ENCODE results near the gene TMEM60. TPM values are rescaled to one million over a fixed set of nuclear protein-coding genes. Genes with fewer than 3 reads are reported as not detected.

TMEM60 gene
- total and polyA plus RNA-seq, 2 donors from 2014 or later = 11.9 to 32.4 TPM

DNA sequence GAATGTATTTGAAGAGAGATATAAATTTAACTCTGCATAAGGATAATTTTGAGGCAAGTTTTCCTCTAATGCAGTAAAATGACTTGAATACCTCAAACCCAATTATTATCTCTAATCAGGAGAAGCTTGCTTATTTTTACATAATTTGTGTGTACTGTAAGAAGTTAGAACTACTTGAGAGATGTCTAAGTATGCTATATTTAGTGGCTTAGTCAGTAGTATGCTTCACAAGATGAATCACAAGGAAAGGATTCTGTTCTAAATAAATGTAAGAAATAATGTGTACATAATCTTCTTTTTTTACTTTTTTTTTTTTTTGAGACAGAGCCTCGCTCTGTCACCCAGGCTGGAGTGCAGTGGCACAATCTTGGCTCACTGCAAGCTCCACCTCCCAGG is 14.1 kb upstream of the TMEM60 start:
- H3K27ac ChIP-seq (ENCODE audit: low read depth in 2 of 2, low read length in 2 of 2) = no peak overlapping the region

DNA sequence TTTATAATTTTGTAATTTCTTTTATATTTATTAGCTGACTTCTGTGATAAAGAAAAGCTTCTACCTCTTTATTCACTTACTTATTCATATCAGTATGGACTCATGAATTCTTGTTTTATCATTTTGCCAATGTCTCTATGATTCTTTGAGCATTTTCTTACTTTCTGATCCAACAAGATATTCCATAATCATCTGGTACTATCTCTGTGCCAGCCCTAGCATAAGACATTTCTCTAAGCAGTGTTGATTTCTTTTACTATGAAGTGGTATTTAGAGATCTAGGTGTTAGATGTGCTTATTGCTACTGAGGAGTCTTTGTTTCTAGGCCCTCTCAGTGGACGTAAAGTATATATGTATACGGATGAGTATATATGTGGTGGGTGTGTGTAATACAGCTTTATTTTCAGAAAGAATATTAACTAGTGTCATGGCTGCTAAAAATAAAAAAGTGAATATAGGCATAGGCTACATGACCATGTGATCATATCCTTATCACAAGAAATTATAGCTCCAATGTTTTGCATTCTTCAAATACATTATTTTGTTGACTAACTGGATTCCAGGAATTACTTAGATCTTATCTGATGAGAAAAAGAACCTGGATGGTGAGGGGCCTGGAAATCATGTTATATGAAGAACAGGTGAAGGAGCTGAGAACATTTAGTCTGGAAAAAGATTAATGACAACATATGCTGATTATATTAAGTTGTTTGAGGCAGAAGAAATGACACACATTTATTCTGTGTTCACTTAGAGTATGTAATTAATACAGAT is 13.5 kb upstream of the TMEM60 start:
- intact Hi-C loops (cut with DNase I) = no loop called here
- TF ChIP-seq, protein P1, sequence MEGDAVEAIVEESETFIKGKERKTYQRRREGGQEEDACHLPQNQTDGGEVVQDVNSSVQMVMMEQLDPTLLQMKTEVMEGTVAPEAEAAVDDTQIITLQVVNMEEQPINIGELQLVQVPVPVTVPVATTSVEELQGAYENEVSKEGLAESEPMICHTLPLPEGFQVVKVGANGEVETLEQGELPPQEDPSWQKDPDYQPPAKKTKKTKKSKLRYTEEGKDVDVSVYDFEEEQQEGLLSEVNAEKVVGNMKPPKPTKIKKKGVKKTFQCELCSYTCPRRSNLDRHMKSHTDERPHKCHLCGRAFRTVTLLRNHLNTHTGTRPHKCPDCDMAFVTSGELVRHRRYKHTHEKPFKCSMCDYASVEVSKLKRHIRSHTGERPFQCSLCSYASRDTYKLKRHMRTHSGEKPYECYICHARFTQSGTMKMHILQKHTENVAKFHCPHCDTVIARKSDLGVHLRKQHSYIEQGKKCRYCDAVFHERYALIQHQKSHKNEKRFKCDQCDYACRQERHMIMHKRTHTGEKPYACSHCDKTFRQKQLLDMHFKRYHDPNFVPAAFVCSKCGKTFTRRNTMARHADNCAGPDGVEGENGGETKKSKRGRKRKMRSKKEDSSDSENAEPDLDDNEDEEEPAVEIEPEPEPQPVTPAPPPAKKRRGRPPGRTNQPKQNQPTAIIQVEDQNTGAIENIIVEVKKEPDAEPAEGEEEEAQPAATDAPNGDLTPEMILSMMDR (IDR thresholded peaks at IDR 0.05; ENCODE audit: borderline replicate concordance, extremely low read depth, insufficient read depth) = no peak
- H3K9ac ChIP-seq (ENCODE audit: low read length in 3 of 3) = no peak overlapping the region
- H3K4me1 ChIP-seq (ENCODE audit: control insufficient read depth in 2 of 3, insufficient read depth in 2 of 3, low read depth in 1 of 3, low read length in 3 of 3) = no peaks in the 10 kb centered on the region
- H3K27ac ChIP-seq (ENCODE audit: low read depth in 2 of 2, low read length in 2 of 2) = no peak overlapping the region
- H3K9me3 ChIP-seq (ENCODE audit: control insufficient read depth in 2 of 3, insufficient read depth in 1 of 3, low read length in 3 of 3) = peaks cover 0 to 7% (median 0%) of the 10 kb centered on the region in 3 donors
- peaks cover 0 to 2% (median 0%) of the 10 kb centered on the region in 3 donors for H3K36me3 ChIP-seq (ENCODE audit: control insufficient read depth in 2 of 3, insufficient read depth in 3 of 3, low read length in 3 of 3)
- H3K4me3 ChIP-seq (ENCODE audit: low read length in 3 of 3) = no peak overlapping the region
- DNase-seq = peak in 1 of 5 donors; percentile 16
- no peaks in the 10 kb centered on the region for H3K27me3 ChIP-seq (ENCODE audit: control insufficient read depth, insufficient read depth, low read length)
- no peak for FAIRE-seq

More for the DNA sequence above, 14.1 kb upstream of the TMEM60 start:
- H3K9me3 ChIP-seq (ENCODE audit: control insufficient read depth in 2 of 3, insufficient read depth in 1 of 3, low read length in 3 of 3) = peaks cover 0 to 2% (median 0%) of the 10 kb centered on the region in 3 donors
- H3K27me3 ChIP-seq (ENCODE audit: control insufficient read depth, insufficient read depth, low read length) = no peaks in the 10 kb centered on the region
- no peak overlapping the region for H3K9ac ChIP-seq (ENCODE audit: low read length in 3 of 3)
- peaks cover 0 to 3% (median 0%) of the 10 kb centered on the region in 3 donors for H3K36me3 ChIP-seq (ENCODE audit: control insufficient read depth in 2 of 3, insufficient read depth in 3 of 3, low read length in 3 of 3)
- DNase-seq (no peak), FAIRE-seq (no peak)
- TF ChIP-seq, protein P1 (IDR thresholded peaks at IDR 0.05; ENCODE audit: borderline replicate concordance, extremely low read depth, insufficient read depth) = no peak
- H3K4me3 ChIP-seq (ENCODE audit: low read length in 3 of 3) = no peak overlapping the region
- no peaks in the 10 kb centered on the region for H3K4me1 ChIP-seq (ENCODE audit: control insufficient read depth in 2 of 3, insufficient read depth in 2 of 3, low read depth in 1 of 3, low read length in 3 of 3)
- intact Hi-C loops (cut with DNase I) = no loop called here

DNA sequence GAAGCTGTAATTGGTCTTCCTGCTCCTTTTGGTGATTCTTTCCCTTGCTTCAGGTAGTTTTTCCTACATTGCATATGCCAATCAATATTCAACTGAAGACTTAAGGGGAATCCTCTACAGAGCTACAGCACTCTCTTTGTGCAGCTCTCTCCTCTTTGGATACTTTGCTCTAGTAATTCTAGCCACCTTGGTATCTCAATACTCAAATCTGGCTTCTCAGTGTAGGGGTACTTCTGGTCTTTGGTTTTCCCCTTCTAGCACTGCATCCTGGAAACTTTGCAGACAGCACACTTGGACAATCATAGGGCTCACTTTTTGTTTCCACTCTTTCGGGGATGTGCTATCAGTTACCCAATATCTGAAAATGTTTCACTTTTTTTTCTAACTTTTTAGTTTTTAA is 10.3 kb upstream of the TMEM60 start:
- no peak for FAIRE-seq
- TF ChIP-seq, protein P1 (IDR thresholded peaks at IDR 0.05; ENCODE audit: borderline replicate concordance, extremely low read depth, insufficient read depth) = no peak
- Histone ChIP-seq H3K4me3 (ENCODE audit: low read length in 3 of 3) (no peak overlapping the region), H3K36me3 (ENCODE audit: control insufficient read depth in 2 of 3, insufficient read depth in 3 of 3, low read length in 3 of 3) (no peaks in the 10 kb centered on the region), H3K4me1 (ENCODE audit: control insufficient read depth in 2 of 3, insufficient read depth in 2 of 3, low read depth in 1 of 3, low read length in 3 of 3) (no peaks in the 10 kb centered on the region), H3K27ac (ENCODE audit: low read depth in 2 of 2, low read length in 2 of 2) (no peak overlapping the region), H3K27me3 (ENCODE audit: control insufficient read depth, insufficient read depth, low read length) (no peaks in the 10 kb centered on the region), H3K9me3 (ENCODE audit: control insufficient read depth in 2 of 3, insufficient read depth in 1 of 3, low read length in 3 of 3) (peaks cover 0 to 18% (median 0%) of the 10 kb centered on the region in 3 donors), H3K9ac (ENCODE audit: low read length in 3 of 3) (no peak overlapping the region)
- DNase-seq = no peak
- intact Hi-C loops (cut with DNase I) = no loop called here

Measured in kidney (tissue), 14 donors.